ENCODE data around the gene CD200R1.
"Not testable (repeated sequence)": the region's sequence is repeated elsewhere in the genome, so short reads cannot be mapped to it uniquely, and the experiment has no call there.

Gene CD200R1

GRCh38 chr3:112973325-112974177 lies 1.4 kb downstream of the CD200R1 start:
- DNase-seq = no peak

- no peak for DNase-seq
Measured at GRCh38 chr3:112972158-112972557, 2.7 kb downstream of the CD200R1 start.

DNA sequence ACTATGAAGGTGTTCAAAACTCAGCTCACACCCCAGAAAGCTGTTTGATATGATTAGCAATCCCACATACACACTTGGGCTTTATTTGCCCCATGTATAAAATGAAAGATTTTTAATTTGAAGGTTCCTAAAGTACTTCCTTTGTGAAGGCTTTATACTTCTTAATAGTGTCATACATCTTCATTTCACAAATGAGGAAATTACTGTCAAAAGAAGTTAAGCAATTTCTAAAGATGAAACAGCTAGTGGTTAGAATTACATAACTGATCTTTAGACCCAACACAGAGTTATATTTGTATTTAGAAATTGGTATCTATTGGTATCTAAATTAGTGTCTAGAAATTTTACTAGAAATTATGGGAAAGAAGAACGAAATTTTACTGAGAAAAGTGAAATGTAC lies 7.1 kb downstream of the CD200R1 start:
- DNase-seq = no peak

DNA sequence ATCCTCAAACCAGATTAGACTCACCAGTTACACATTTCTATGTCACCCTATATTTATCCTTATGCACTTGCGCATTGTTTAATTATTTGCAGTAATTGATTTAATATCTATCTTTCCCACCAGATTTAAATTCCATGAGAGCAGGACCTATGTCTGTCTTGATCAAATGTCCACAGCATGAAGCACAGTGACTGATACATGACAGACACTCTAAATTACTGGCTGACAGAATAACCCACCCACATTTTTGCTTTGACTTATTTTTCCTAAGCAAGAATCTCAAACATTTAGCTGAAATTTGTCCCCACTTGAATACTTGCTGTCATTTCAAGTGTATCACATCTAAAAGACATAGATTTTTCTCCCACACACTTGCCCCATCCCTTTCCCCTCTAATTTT lies 7.5 kb downstream of the CD200R1 start:
- no peak for DNase-seq

- no peak for DNase-seq
Measured at GRCh38 chr3:112966633-112967032, 8.3 kb downstream of the CD200R1 start.

GRCh38 chr3:112965656-112966055 lies 9.2 kb downstream of the CD200R1 start:
- DNase-seq = no peak

DNA sequence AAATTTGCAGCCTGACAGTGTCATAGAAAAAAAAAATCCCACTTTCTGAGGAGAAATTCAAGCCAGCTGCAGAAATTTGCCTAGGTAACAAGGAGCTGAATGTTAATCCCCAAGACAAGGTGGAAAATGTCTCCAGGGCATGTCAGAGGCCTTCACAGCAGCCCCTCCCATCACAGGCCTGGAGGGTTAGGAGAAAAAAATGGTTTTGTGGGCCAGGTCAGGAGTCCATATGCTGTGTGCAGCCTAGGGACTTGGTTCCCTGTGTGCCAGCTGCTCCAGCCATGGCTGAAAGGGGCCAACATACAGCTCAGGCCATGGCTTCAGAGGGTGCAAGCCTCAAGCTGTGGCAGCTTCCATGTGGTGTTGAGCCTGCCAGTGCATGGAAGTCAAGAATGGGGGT lies 11.2 kb downstream of the CD200R1 start:
- DNase-seq = no peak

DNA sequence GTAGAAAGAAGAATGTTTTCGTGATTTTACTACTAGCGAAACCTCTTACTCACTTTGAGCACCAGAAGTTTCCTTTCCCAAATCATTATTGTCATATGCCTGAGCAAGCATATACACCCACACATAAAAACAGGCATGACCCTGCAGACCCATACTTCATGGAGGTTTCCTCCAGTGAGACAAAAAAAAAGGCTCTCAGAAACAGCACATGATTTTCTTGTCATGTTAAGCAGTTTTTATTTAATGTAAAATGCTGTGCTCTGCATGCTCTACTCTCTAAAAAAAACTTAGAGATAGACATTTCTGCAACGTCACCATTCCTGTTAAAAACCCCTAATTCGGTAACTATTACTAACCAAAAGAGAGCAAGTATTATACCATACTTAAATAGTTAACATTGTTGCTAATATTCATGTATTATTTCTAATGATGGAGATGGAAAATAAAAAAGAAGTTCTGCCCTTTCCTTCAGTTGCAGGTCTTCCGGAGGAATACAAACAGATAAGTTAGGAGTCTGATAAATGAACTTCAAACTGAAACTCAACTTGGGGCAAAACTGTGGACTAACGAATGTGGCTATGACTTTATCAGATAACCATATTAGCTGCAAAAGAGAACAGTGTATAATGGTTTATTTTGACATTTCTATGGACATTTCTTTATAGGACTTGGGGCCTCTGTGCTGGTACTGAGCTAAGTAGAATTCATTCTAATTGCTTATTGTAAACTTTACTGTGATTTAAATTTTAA lies 15.9 kb downstream of the CD200R1 start:
- no peak for DNase-seq

GRCh38 chr3:112956351-112956750 lies 18.6 kb downstream of the CD200R1 start:
- DNase-seq = no peak

- DNase-seq = no peak
Measured at GRCh38 chr3:112948346-112948838, 26.5 kb downstream of the CD200R1 start.

DNA sequence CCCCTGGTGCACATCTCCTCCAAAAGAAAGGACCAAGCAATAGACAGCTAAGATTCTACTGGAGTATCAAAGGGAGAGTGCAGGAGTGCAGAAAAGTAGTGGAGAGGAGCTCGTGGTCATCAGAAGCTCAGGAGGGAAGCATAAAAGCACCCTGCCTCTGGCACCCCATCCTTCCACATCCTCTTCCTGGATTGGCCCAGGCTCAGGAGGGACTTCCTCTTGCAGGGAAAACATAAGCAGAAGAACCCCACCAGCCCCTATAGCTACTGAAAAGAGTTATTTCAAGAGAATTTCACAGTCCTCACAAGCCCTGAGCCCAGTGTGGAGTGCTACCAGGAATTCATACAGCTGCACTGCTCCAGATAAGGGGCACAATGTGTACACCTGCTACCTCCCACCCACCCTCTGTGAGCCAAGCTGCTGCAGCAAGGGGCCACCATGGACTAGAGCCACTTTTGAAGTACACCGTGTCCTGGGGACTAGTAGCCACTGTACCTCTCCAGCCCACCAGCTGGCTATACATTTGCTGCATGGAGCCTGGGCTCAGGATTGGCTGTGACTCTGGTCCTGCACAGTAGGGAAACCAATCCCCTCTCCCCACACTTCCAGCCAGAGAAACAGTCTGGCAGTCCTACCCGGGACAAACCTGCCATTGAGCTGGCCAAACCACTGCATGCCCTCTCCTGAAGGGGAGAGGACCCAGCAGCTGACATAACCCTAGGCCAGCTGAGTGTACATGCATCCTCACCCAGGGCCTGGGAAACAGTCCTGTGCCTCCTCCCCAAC lies 43.0 kb downstream of the CD200R1 start:
- DNase-seq = no peak

GRCh38 chr3:112930771-112931170 lies 44.1 kb downstream of the CD200R1 start:
- DNase-seq = no peak

DNA sequence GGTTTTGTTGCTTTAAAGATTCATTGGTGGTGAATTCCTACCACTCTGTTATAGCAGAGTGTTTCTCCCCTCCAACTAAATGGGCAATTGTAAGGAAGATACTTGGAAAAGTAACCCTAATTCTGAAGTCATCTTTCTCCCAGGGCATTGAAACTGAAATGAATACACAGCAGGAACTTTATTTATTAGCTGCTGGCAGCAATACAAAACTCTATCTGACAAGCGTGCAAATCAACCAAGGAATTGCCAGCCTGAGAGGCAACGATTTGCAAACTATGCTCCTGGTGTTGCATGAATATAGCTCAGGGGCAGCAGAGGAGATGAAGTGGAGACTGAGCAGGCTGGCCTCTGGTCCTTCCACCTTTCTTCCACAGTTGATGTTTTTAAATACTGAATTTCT lies 48.9 kb downstream of the CD200R1 start:
- no peak for DNase-seq

GRCh38 chr3:112925560-112925959 lies 49.3 kb downstream of the CD200R1 start:
- DNase-seq = no peak

- DNase-seq = not testable (repeated sequence)
Measured at GRCh38 chr3:112919541-112919940, 55.4 kb downstream of the CD200R1 start.

DNA sequence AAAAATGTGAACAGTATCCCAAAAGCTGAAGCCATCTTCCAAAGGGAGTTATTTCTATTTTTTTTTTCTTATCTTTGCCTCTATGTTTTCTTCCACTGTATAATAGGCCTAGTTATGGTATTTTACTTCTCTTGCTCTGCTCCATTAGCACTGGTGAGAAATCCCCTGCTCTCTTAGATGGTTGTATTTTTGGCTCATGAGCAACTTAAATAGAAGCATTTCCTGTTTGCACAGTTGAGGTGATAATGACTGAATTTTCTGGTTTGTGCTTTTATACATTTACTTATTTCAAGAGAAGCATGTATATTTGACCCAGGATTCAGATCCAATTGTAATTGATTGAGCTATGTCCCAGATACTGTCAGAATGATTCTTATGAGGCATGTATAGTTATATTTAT lies 66.7 kb downstream of the CD200R1 start:
- DNase-seq = no peak

- DNase-seq = no peak
Measured at GRCh38 chr3:112904786-112905185, 70.1 kb downstream of the CD200R1 start.

- DNase-seq = no peak
Measured at GRCh38 chr3:112900113-112900512, 74.8 kb downstream of the CD200R1 start.

DNA sequence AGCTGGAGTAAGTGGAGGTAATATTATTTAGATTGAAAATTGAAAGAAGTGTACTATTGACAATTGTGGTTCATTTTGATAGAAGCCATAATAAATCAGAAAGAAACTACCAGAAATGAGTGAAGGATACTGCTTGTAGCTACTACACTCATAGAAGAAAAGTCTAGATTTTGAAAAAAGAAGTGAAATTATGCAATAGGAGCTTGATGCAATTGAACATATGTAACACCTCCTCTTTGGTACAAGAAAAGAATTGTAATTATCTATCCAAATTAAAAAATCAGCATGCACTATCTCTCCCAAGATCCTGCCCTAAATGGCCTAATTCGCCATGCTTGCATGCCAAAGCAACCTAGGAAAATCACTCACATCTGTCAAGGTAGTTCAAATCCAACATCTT lies 77.1 kb downstream of the CD200R1 start:
- DNase-seq = no peak

DNA sequence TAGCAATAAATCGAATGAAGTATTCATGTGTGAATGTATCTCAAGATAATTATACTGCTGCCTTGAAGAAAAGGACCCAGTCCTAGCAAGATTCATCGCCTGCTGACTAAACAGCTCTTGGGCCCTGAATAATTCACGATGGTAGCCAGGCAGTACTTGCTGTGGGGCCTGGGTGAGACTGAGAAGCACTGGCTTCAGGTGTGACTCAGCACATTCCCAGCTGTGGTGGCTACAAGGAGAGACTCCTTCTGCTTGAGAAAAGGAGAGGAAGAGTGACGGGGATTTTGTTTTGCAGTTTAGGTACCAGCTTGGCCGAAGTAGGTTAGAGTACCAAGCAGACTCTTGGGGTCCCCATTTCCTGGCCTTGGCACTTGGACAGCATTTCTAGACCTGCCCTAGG lies 80.6 kb downstream of the CD200R1 start:
- DNase-seq = peak; percentile 20

DNA sequence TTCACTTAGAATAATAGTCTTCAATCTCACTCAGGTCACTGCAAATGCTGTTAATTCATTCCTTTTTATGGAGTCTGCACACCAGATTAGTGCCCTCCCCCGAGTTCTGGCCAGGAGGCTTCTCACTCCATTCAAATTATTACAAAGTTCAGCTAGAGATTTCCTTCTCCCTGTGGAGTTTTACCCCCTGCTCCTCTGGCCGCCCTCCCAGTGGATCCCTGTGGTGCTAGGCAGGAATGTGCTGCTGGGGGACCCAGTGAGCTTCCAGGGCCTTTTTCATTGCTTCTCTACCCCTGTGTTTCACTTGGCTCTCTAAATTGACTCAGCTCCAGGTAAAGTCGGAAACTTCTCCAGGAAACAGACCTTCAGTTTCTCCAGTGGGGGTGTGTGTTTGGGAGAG lies 85.5 kb downstream of the CD200R1 start:
- DNase-seq = no peak

GRCh38 chr3:112888381-112889085 lies 86.4 kb downstream of the CD200R1 start:
- no peak for DNase-seq
